Stimulated activated CD8-positive, alpha-beta memory T cell treated with anti-CD3 and anti-CD28 coated beads, Interleukin-4, amount 100 ng/mL, for 1 hour (primary cell): ENCODE results near the gene PPCDC.

ENCODE experiments used
- DNase-seq, 2 donors: peaks; one replicate each; pipeline ENCODE4 v3.0.0-alpha.2; 2020; ENCODE audit warnings: low read depth in 2 of 2, low spot score in 1 of 2

The PPCDC gene

GRCh38 chr15:75008629-75009326, 14.6 kb upstream of the PPCDC start:
- no peak for DNase-seq

- DNase-seq = no peak
Observed at GRCh38 chr15:75016431-75016830, 7.0 kb upstream of the PPCDC start.

- no peak for DNase-seq
Observed at GRCh38 chr15:75019916-75020315, 3.5 kb upstream of the PPCDC start.

- DNase-seq = no peak
Observed at GRCh38 chr15:75021341-75021740, 2.0 kb upstream of the PPCDC start.

GRCh38 chr15:75022783-75023180, 608 bp upstream of the PPCDC start:
- DNase-seq = no peak

- DNase-seq = no peak
Observed at GRCh38 chr15:75023872-75024636, 664 bp downstream of the PPCDC start.

GRCh38 chr15:75025107-75025506, 1.7 kb downstream of the PPCDC start:
- no peak for DNase-seq

- DNase-seq = no peak
Observed at GRCh38 chr15:75025548-75026260, 2.3 kb downstream of the PPCDC start.

GRCh38 chr15:75027551-75027950, 4.2 kb downstream of the PPCDC start:
- DNase-seq = no peak

- DNase-seq = no peak
Observed at GRCh38 chr15:75028991-75029377, 5.6 kb downstream of the PPCDC start.

- DNase-seq = peak; percentile 82 to 85
Observed at GRCh38 chr15:75029378-75030022, 6.1 kb downstream of the PPCDC start.

GRCh38 chr15:75030023-75030413, 6.6 kb downstream of the PPCDC start:
- no peak for DNase-seq

GRCh38 chr15:75030424-75030823, 7.0 kb downstream of the PPCDC start:
- DNase-seq = no peak

- no peak for DNase-seq
Observed at GRCh38 chr15:75031848-75032247, 8.5 kb downstream of the PPCDC start.

GRCh38 chr15:75032395-75032794, 9.0 kb downstream of the PPCDC start:
- DNase-seq = no peak

GRCh38 chr15:75033809-75034208, 10.4 kb downstream of the PPCDC start:
- DNase-seq = no peak

- DNase-seq = no peak
Observed at GRCh38 chr15:75034615-75035014, 11.2 kb downstream of the PPCDC start.

- DNase-seq = no peak
Observed at GRCh38 chr15:75036212-75036616, 12.8 kb downstream of the PPCDC start.

GRCh38 chr15:75037685-75038084, 14.3 kb downstream of the PPCDC start:
- no peak for DNase-seq

GRCh38 chr15:75038231-75038630, 14.8 kb downstream of the PPCDC start:
- DNase-seq = no peak

GRCh38 chr15:75042730-75043508, 19.5 kb downstream of the PPCDC start:
- peak; percentile 44 to 50 for DNase-seq
